SK-N-SH (cell line): ENCODE measurements around the gene RAPGEF4.

Experiments
- CHD2 ChIP-seq: fragments of 150-350 bp; IDR thresholded peaks from 2 replicates; pipeline ENCODE4 v1.6.1; 2018; ENCODE audit warnings: low read length; ENCODE audit not compliant: partially characterized antibody
- CTCF ChIP-seq: fragments of 200-600 bp; sonication (generic); IDR thresholded peaks from 2 replicates; pipeline ENCODE4 v1.6.1; 2017; ENCODE audit warnings: antibody characterized with exemption, mild to moderate bottlenecking, moderate library complexity
- EP300 ChIP-seq, 2 experiments: IDR thresholded peaks; 2 replicates each; pipeline versions ENCODE4 v1.4.0 to v1.6.1; 2012; ENCODE audit warnings: borderline replicate concordance in 1 of 2, low read depth in 1 of 2, low read length in 1 of 2
- EZH2phosphoT487 ChIP-seq: fragments of 200-600 bp; sonication (generic); IDR thresholded peaks from 2 replicates; pipeline ENCODE4 v1.6.1; 2017; ENCODE audit warnings: low read depth, mixed run types, mild to moderate bottlenecking, antibody characterized with exemption, moderate library complexity, borderline replicate concordance
- FOXJ3 ChIP-seq: sonication (generic); formaldehyde crosslinking; IDR thresholded peaks from 2 replicates; pipeline ENCODE4 v1.5.1; 2020; ENCODE audit warnings: mild to moderate bottlenecking, missing genetic modification reagents
- MEF2A ChIP-seq: IDR thresholded peaks from 2 replicates; pipeline ENCODE4 v1.4.0; 2012; ENCODE audit warnings: low read depth, borderline replicate concordance
- MXI1 ChIP-seq: IDR thresholded peaks from 2 replicates; pipeline ENCODE4 v1.6.1; 2012; ENCODE audit warnings: mild to moderate bottlenecking, low read depth, low read length, improper control_type of control experiment
- REST ChIP-seq: IDR thresholded peaks from 2 replicates; pipeline ENCODE4 v1.6.1; 2012; ENCODE audit warnings: mild to moderate bottlenecking, low read depth, low read length, moderate library complexity
- RFX5 ChIP-seq: IDR thresholded peaks from 2 replicates; pipeline ENCODE4 v1.6.1; 2012; ENCODE audit warnings: mild to moderate bottlenecking, improper control_type of control experiment, low read length
- SMC3 ChIP-seq: IDR thresholded peaks from 2 replicates; pipeline ENCODE4 v1.6.1; 2012; ENCODE audit warnings: low read depth, low read length, improper control_type of control experiment
- TAF1 ChIP-seq: IDR thresholded peaks from 2 replicates; pipeline ENCODE4 v1.6.1; 2012; ENCODE audit warnings: low read depth, mild to moderate bottlenecking, low read length, moderate library complexity, borderline replicate concordance
- ZBTB33 ChIP-seq: IDR thresholded peaks from 2 replicates; pipeline ENCODE4 v1.4.0; 2012; ENCODE audit warnings: low read depth, borderline replicate concordance

- no peak for TF ChIP-seq CTCF
- TF ChIP-seq SMC3, result no peak
- TF ChIP-seq RFX5, result no peak
- TF ChIP-seq REST, result no peak
- no peak for TF ChIP-seq CHD2
- no peak for TF ChIP-seq EZH2phosphoT487
- TF ChIP-seq ZBTB33, result no peak
- no peak for TF ChIP-seq MXI1
- no peak for TF ChIP-seq MEF2A
- no peak for TF ChIP-seq TAF1
- peak in 1 of 2 experiments; percentile 25; a peak in 1 of 4 replicates for TF ChIP-seq EP300 (IDR thresholded peaks at IDR 0.05; ENCODE audit: borderline replicate concordance in 1 of 2, low read depth in 1 of 2, low read length in 1 of 2)
- no peak for TF ChIP-seq FOXJ3 (CRISPR knock-in tag)
Measured at GRCh38 chr2:172858473-172858745, 122.8 kb downstream of the RAPGEF4 start.
